HCT116 (cell line): ENCODE data around the gene ACER3. TPM values are rescaled to one million over a fixed set of nuclear protein-coding genes. Genes with fewer than 3 reads are reported as not detected.
A peak's percentile ranks its signal among the peaks of the same experiment; 100 is the strongest.

Source experiments
- ATAC-seq: fragments of 200-7000 bp; cut with Tn5 transposase; 2 replicates; pipeline ENCODE4 v1.9.1; 2020; ENCODE audit warnings: mild to moderate bottlenecking, moderate library complexity
- BruUV-seq: library from RNA; stranded (reverse); fragments of 400-500 nt; replicated peaks from 2 replicates; lab custom pipeline; 2021; lab: Mats Ljungman, UMichigan
- CTCF ChIA-PET: fragments of 300-600 bp; sonication (Branson Sonifier 250); formaldehyde crosslinking; loops from one replicate; lab custom pipeline; 2021; ENCODE audit warnings: antibody characterized with exemption; lab: Charles Lee
- POLR2A ChIA-PET: fragments of 300-600, 350-600 bp; sonication (Branson Sonifier 250); formaldehyde crosslinking; loops from one replicate; lab custom pipeline; 2021; ENCODE audit warnings: antibody characterized with exemption; lab: Charles Lee
- RAD21 ChIA-PET, 2 experiments: fragments of 300-600 bp; sonication (Branson Sonifier 250); formaldehyde crosslinking; loops; one replicate each; lab custom pipeline; 2023; ENCODE audit warnings: low total read pairs in 2 of 2; ENCODE audit not compliant: uncharacterized antibody in 2 of 2, unreplicated experiment in 2 of 2, low non-redundant PET in 1 of 2; lab: Charles Lee
- DNase-seq: peaks from one replicate; pipeline ENCODE4 v3.0.0-alpha.2; 2010; ENCODE audit warnings: low read depth, low spot score
- H2AFZ ChIP-seq: fragments of 200-600 bp; shearing (Covaris generic), sonication (generic); 2 replicates; pipeline ENCODE4 v1.6.1; 2017; ENCODE audit warnings: low read depth, mixed run types, mixed read lengths, antibody characterized with exemption, low read length; ENCODE audit not compliant: poor library complexity, severe bottlenecking
- H3K27ac ChIP-seq: 2 replicates; pipeline ENCODE4 v1.5.1; 2012; ENCODE audit warnings: low read depth, low read length
- H3K27me3 ChIP-seq: fragments of 200-600 bp; sonication (generic); 2 replicates; pipeline ENCODE4 v1.6.1; 2016; ENCODE audit warnings: mixed run types, low read length, mixed read lengths; ENCODE audit not compliant: insufficient read depth
- H3K36me3 ChIP-seq, 2 experiments: fragments of 200-500 bp in 1 of 2; fragments of 200-600 bp in 1 of 2; sonication (Bioruptor generic) in 1 of 2; sonication (generic) in 1 of 2; 2 replicates each; pipeline versions ENCODE4 v1.5.1 to v1.6.1; 2014 to 2016; ENCODE audit warnings: low read length in 2 of 2, inconsistent platforms in 1 of 2, mixed read lengths in 1 of 2, mixed run types in 1 of 2; ENCODE audit not compliant: insufficient read depth in 2 of 2, control insufficient read depth in 1 of 2
- H3K4me1 ChIP-seq, 2 experiments: fragments of 200-600 bp in 1 of 2; sonication (generic) in 1 of 2; 2 replicates each; pipeline versions ENCODE4 v1.5.1 to v1.6.1; 2012 to 2017; ENCODE audit warnings: low read length in 2 of 2, inconsistent platforms in 1 of 2, mild to moderate bottlenecking in 1 of 2, mixed read lengths in 1 of 2, mixed run types in 1 of 2, moderate library complexity in 1 of 2; ENCODE audit not compliant: insufficient read depth in 2 of 2, control insufficient read depth in 1 of 2
- H3K4me2 ChIP-seq: fragments of 200-600 bp; sonication (generic); 2 replicates; pipeline ENCODE4 v1.6.1; 2017; ENCODE audit warnings: mixed run types, low read length, mixed read lengths
- H3K4me3 ChIP-seq, 2 experiments: fragments of 200-600 bp in 1 of 2; sonication (generic) in 1 of 2; replicated peaks in 1 of 2; 2 replicates each; pipeline ENCODE4 v1.5.1; 2011 to 2016; ENCODE audit warnings: low read length in 2 of 2, control low read depth in 1 of 2, low read depth in 1 of 2, mild to moderate bottlenecking in 1 of 2, mixed read lengths in 1 of 2, mixed run types in 1 of 2
- H3K79me2 ChIP-seq: fragments of 200-600 bp; sonication (generic); 2 replicates; pipeline ENCODE4 v1.6.1; 2017; ENCODE audit warnings: mild to moderate bottlenecking, mixed run types, low read length, moderate library complexity, mixed read lengths; ENCODE audit not compliant: insufficient read depth
- H3K9ac ChIP-seq: fragments of 200-600 bp; sonication (generic); 2 replicates; pipeline ENCODE4 v1.6.1; 2016; ENCODE audit warnings: low read length, mixed read lengths
- H3K9me2 ChIP-seq: fragments of 200-600 bp; sonication (generic), shearing (Covaris generic); 2 replicates; pipeline ENCODE4 v1.6.1; 2017; ENCODE audit warnings: mixed run types, mild to moderate bottlenecking, moderate library complexity; ENCODE audit not compliant: insufficient read depth
- H3K9me3 ChIP-seq, 2 experiments: fragments of 200-500 bp in 1 of 2; fragments of 200-600 bp in 1 of 2; sonication (Bioruptor generic) in 1 of 2; sonication (generic) in 1 of 2; 2 replicates each; pipeline ENCODE4 v1.6.1; 2014 to 2017; ENCODE audit warnings: low read length in 2 of 2, mixed read lengths in 2 of 2, inconsistent platforms in 1 of 2, low read depth in 1 of 2, mild to moderate bottlenecking in 1 of 2, mixed run types in 1 of 2, moderate library complexity in 1 of 2; ENCODE audit not compliant: control insufficient read depth in 1 of 2, insufficient read depth in 1 of 2
- H4K20me1 ChIP-seq: fragments of 200-600 bp; sonication (generic), shearing (Covaris generic); 2 replicates; pipeline ENCODE4 v1.6.1; 2017; ENCODE audit warnings: mixed run types, mild to moderate bottlenecking, moderate library complexity; ENCODE audit not compliant: insufficient read depth
- EGR1 ChIP-seq: IDR thresholded peaks from 2 replicates; pipeline ENCODE4 v1.6.1; 2012; ENCODE audit warnings: low read depth
- EZH2 ChIP-seq: fragments of 200-600 bp; sonication (generic); IDR thresholded peaks from 2 replicates; pipeline ENCODE4 v1.6.1; 2017; ENCODE audit warnings: antibody characterized with exemption, mixed run types
- FOSL1 ChIP-seq: IDR thresholded peaks from 2 replicates; pipeline ENCODE4 v1.6.1; 2012; ENCODE audit warnings: low read depth
- POLR2A ChIP-seq: IDR thresholded peaks from 2 replicates; pipeline ENCODE4 v1.7.0; 2011; ENCODE audit warnings: borderline replicate concordance; ENCODE audit not compliant: insufficient read depth, insufficient read length; ENCODE audit errors: extremely low read depth
- RAD21 ChIP-seq: IDR thresholded peaks from 2 replicates; pipeline ENCODE4 v1.6.1; 2012; ENCODE audit warnings: low read depth, mild to moderate bottlenecking
- SIN3A ChIP-seq: IDR thresholded peaks from 2 replicates; pipeline ENCODE4 v1.6.1; 2012; ENCODE audit warnings: low read depth
- SRF ChIP-seq: IDR thresholded peaks from 2 replicates; pipeline ENCODE4 v1.6.1; 2012; ENCODE audit warnings: low read depth
- TCF7L2 ChIP-seq: IDR thresholded peaks from 2 replicates; pipeline ENCODE4 v1.7.0; 2011; ENCODE audit warnings: borderline replicate concordance, inconsistent platforms; ENCODE audit not compliant: insufficient read depth, insufficient read length; ENCODE audit errors: extremely low read depth
- ZNF274 ChIP-seq: fragments of 200-500 bp; sonication (Bioruptor generic); IDR thresholded peaks from 2 replicates; pipeline ENCODE4 v1.6.1; 2014; ENCODE audit warnings: mild to moderate bottlenecking, low read depth, low read length, inconsistent platforms
- intact Hi-C: fragments of 100-400 bp; cut with micrococcal nuclease; formaldehyde crosslinking; loops from 2 replicates; pipeline ENCODE4 v1.10.0; 2022
- total RNA-seq: library from RNA; stranded (reverse); gene quantifications from one replicate; pipeline ENCODE4 v1.2.1, GENCODE V29; 2021; ENCODE audit not compliant: unreplicated experiment
- TF ChIP-seq, protein P1 (sequence below): IDR thresholded peaks from 2 replicates; pipeline ENCODE4 v1.6.1; 2012
- TF ChIP-seq, protein P2 (sequence below): IDR thresholded peaks from 2 replicates; pipeline ENCODE4 v1.6.1; 2012
- TF ChIP-seq, protein P3 (sequence below): IDR thresholded peaks from 2 replicates; pipeline ENCODE4 v1.6.1; 2012; ENCODE audit warnings: low read depth

Gene ACER3
- total RNA-seq, 1 experiment from 2014 or later = 19.1 TPM

GRCh38 chr11:77067861-77068443 is 207.2 kb downstream of the ACER3 start:
- Histone ChIP-seq H4K20me1 (no peaks in the 10 kb centered on the region), H3K4me3 (no peak overlapping the region; a peak in 2 of 4 replicates), H3K9me3 (no peaks in the 10 kb centered on the region), H3K4me1 (peaks cover 15 to 29% of the 10 kb centered on the region in 2 experiments; a peak in 3 of 4 replicates), H3K9me2 (no peaks in the 10 kb centered on the region), H3K27me3 (no peaks in the 10 kb centered on the region)
- no peak for DNase-seq
- TF ChIP-seq, protein P1, sequence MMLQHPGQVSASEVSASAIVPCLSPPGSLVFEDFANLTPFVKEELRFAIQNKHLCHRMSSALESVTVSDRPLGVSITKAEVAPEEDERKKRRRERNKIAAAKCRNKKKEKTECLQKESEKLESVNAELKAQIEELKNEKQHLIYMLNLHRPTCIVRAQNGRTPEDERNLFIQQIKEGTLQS = no peak
- TF ChIP-seq, protein P2, sequence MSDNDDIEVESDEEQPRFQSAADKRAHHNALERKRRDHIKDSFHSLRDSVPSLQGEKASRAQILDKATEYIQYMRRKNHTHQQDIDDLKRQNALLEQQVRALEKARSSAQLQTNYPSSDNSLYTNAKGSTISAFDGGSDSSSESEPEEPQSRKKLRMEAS = no peak
- TF ChIP-seq POLR2A = no peak
- no peak for TF ChIP-seq RAD21
- TF ChIP-seq, all 23 proteins: peak for 0
- CTCF ChIA-PET = no interaction called here
- POLR2A ChIA-PET = no interaction called here
- no peaks in the 10 kb centered on the region for H3K79me2 ChIP-seq
- intact Hi-C loops = no loop called here
- H3K9ac ChIP-seq = no peak overlapping the region
- BruUV-seq = no TSS peak
- RAD21 ChIA-PET = no interaction called here
- H3K4me2 ChIP-seq = peak overlapping the region; percentile 94
- H3K27ac ChIP-seq = no peak overlapping the region
- H2AFZ ChIP-seq = no peak overlapping the region
- H3K36me3 ChIP-seq = no peaks in the 10 kb centered on the region
- no peak for ATAC-seq

DNA sequence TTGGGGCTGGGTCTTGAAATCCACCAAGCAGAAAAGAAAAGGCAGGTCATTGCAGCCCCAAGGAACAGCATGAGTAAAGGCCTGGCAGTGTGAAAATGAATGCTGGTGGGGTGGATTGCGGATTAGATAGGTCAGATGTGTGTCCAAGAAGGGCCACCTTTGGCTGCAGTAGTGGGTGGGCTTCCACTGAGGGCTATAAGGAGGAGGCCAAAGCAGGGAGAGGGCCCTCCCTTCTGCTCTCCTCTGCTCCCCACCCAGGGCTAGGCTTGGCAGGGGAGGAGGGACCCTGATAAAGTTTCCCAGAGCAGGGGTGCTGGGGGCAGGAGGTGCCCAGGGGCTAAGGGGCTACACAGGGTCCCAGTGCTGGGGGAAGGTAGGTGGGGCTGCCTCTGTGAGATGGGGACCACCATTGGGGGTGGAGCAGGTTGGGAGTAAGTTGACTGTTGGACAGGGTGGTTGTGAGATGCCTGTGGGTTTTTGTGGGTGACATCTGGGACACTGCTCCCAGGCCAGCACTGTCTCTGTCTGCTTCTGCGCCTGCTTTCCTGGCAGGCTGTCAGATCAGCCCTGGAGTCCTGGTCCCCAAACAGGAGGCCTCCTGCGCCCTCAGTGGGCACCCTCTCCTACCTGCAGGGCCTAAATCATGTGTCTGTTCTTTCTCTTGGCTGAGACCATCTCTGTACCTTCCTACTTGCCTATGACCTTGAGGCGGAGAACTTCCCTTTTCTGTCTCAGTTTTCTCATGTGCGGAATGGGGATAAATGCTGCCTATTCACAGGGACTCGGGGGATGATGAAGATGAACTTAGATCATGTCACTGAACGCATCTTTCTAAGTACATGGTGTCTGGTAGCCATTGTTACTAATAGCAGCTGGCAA is 208.0 kb downstream of the ACER3 start:
- intact Hi-C loops = no loop called here
- BruUV-seq = no TSS peak
- Histone ChIP-seq H3K4me2 (no peak overlapping the region), H3K36me3 (no peaks in the 10 kb centered on the region), H3K79me2 (no peaks in the 10 kb centered on the region), H2AFZ (no peak overlapping the region), H3K9me2 (no peaks in the 10 kb centered on the region), H3K27ac (no peak overlapping the region), H4K20me1 (no peaks in the 10 kb centered on the region), H3K9ac (no peak overlapping the region), H3K27me3 (no peaks in the 10 kb centered on the region), H3K9me3 (no peaks in the 10 kb centered on the region), H3K4me1 (peaks cover 23 to 37% of the 10 kb centered on the region in 2 experiments), H3K4me3 (no peak overlapping the region)
- DNase-seq = no peak
- RAD21 ChIA-PET = no interaction called here
- POLR2A ChIA-PET = no interaction called here
- CTCF ChIA-PET = no interaction called here
- no peak for ATAC-seq
- TF ChIP-seq, protein P3, sequence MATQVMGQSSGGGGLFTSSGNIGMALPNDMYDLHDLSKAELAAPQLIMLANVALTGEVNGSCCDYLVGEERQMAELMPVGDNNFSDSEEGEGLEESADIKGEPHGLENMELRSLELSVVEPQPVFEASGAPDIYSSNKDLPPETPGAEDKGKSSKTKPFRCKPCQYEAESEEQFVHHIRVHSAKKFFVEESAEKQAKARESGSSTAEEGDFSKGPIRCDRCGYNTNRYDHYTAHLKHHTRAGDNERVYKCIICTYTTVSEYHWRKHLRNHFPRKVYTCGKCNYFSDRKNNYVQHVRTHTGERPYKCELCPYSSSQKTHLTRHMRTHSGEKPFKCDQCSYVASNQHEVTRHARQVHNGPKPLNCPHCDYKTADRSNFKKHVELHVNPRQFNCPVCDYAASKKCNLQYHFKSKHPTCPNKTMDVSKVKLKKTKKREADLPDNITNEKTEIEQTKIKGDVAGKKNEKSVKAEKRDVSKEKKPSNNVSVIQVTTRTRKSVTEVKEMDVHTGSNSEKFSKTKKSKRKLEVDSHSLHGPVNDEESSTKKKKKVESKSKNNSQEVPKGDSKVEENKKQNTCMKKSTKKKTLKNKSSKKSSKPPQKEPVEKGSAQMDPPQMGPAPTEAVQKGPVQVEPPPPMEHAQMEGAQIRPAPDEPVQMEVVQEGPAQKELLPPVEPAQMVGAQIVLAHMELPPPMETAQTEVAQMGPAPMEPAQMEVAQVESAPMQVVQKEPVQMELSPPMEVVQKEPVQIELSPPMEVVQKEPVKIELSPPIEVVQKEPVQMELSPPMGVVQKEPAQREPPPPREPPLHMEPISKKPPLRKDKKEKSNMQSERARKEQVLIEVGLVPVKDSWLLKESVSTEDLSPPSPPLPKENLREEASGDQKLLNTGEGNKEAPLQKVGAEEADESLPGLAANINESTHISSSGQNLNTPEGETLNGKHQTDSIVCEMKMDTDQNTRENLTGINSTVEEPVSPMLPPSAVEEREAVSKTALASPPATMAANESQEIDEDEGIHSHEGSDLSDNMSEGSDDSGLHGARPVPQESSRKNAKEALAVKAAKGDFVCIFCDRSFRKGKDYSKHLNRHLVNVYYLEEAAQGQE = no peak
- TF ChIP-seq EGR1 = no peak
- TF ChIP-seq FOSL1 = no peak
- no peak for TF ChIP-seq RAD21
- TF ChIP-seq SRF = no peak
- TF ChIP-seq POLR2A = no peak
- no peak for TF ChIP-seq TCF7L2
- TF ChIP-seq, protein P2 = no peak
- no peak for TF ChIP-seq ZNF274
- no peak for TF ChIP-seq SIN3A
- no peak for TF ChIP-seq EZH2
